ENCODE measurements around the gene PLEKHA3. TPM values are rescaled to one million over a fixed set of nuclear protein-coding genes. Genes with fewer than 3 reads are reported as not detected.

The PLEKHA3 gene
- total and polyA plus RNA-seq, 9 of the 15 experiments (the other 6 are each of a cell fraction or from before 2014, with no cell fraction given): 2.3 to 23.4 (median 10.5) TPM

DNA sequence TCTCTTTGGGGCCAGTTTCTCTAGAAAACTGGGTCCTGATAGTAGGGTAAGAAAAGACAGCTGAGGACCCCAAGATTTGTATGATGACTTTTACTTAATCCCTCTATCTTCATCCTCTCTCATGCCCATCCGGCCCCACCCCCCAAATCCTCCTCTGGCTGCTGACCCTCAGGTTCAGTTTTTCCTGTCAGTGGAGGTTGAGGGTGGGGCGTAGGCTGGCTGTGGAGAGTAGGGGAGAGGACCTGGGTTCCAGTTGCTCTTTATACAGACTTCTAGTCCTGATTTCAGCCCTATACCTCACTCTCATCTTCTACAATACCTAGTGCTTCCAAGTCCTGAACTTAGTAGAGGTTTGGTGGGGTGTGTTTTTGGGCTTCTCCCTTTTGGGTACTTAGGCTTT is 28.4 kb downstream of the PLEKHA3 start (continued):
- TF ChIP-seq TEAD1 (CRISPR knock-in tag; IDR thresholded peaks at IDR 0.05) (no peak), NCOA1 (IDR thresholded peaks at IDR 0.05; ENCODE audit: low read depth) (no peak), RFX1 (IDR thresholded peaks at IDR 0.05) (no peak), ZNF785 (CRISPR knock-in tag; IDR thresholded peaks at IDR 0.05) (no peak)

DNA sequence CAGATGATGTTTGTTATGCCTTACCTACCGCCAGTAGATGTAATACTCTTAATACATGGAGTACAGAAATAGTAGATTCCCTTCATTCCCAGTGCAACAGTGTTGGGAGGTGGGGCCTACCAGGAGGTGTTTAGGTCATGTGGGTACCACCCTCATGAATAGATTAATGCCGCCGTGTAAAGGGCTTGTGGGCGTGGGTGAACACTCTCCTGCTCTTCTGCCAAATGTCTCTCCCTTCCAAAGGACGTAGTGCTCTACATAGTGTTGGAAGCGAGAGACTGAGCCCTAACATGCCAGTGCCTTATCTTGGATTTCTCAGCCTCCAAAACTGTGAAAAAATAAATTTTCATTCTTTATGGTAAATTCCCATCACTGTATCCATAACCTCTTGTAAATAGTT is 30.1 kb downstream of the PLEKHA3 start:
- H3K79me2 ChIP-seq (ENCODE audit: control insufficient read depth, insufficient read depth, low read length): no peaks in the 10 kb centered on the region
- no peak overlapping the region for H3K27ac ChIP-seq (ENCODE audit: extremely low read depth, low read depth, low read length)
- no peaks in the 10 kb centered on the region for H3K27me3 ChIP-seq (ENCODE audit: control insufficient read depth in 2 of 2, insufficient read depth in 2 of 2, low read length in 2 of 2)
- H3K9ac ChIP-seq (ENCODE audit: insufficient read depth in 1 of 2, low read depth in 2 of 2, low read length in 2 of 2): no peak overlapping the region
- 76% methylated on average over 6 of the region's 6 CpGs for WGBS (ENCODE audit: insufficient coverage, low coverage, missing lambda C conversion rate)
- POLR2A ChIA-PET: no interaction called here
- DNase-seq (ENCODE audit: extremely low read depth in 1 of 4, low spot score in 3 of 4): no peak
- in situ Hi-C loops (cut with MboI): no loop called here
- BruUV-seq (replicated peaks): no TSS peak
- intact Hi-C loops (cut with micrococcal nuclease): no loop called here
- no peaks in the 10 kb centered on the region; the same call in 1 of the 3 replicates for H3K36me3 ChIP-seq (ENCODE audit: control insufficient read depth, insufficient read depth, low read length)
- CTCF ChIA-PET (ENCODE audit: low intra/inter-chr PET ratio): no interaction called here
- H3K4me2 ChIP-seq (ENCODE audit: insufficient read depth, low read length): no peak overlapping the region
- H2AFZ ChIP-seq (ENCODE audit: low read depth, low read length): no peak overlapping the region
- no peaks in the 10 kb centered on the region for H3K4me1 ChIP-seq (replicated peaks in 1 of 2; ENCODE audit: control insufficient read depth in 2 of 2, insufficient read depth in 2 of 2, low read length in 2 of 2)
- H3K4me3 ChIP-seq: no peak overlapping the region
- no peaks in the 10 kb centered on the region for H4K20me1 ChIP-seq (replicated peaks; ENCODE audit: control insufficient read depth, insufficient read depth, low read length)
- ATAC-seq: no peak
- FAIRE-seq: no peak
- no peaks in the 10 kb centered on the region for H3K9me1 ChIP-seq (ENCODE audit: control insufficient read depth, insufficient read depth, low read length)
- H3K9me3 ChIP-seq (replicated peaks; ENCODE audit: control insufficient read depth, insufficient read depth, low read depth, low read length): no peaks in the 10 kb centered on the region
- TF ChIP-seq, protein P1, sequence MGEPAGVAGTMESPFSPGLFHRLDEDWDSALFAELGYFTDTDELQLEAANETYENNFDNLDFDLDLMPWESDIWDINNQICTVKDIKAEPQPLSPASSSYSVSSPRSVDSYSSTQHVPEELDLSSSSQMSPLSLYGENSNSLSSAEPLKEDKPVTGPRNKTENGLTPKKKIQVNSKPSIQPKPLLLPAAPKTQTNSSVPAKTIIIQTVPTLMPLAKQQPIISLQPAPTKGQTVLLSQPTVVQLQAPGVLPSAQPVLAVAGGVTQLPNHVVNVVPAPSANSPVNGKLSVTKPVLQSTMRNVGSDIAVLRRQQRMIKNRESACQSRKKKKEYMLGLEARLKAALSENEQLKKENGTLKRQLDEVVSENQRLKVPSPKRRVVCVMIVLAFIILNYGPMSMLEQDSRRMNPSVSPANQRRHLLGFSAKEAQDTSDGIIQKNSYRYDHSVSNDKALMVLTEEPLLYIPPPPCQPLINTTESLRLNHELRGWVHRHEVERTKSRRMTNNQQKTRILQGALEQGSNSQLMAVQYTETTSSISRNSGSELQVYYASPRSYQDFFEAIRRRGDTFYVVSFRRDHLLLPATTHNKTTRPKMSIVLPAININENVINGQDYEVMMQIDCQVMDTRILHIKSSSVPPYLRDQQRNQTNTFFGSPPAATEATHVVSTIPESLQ (CRISPR knock-in tag; IDR thresholded peaks at IDR 0.05): no peak
- TF ChIP-seq, protein P2, sequence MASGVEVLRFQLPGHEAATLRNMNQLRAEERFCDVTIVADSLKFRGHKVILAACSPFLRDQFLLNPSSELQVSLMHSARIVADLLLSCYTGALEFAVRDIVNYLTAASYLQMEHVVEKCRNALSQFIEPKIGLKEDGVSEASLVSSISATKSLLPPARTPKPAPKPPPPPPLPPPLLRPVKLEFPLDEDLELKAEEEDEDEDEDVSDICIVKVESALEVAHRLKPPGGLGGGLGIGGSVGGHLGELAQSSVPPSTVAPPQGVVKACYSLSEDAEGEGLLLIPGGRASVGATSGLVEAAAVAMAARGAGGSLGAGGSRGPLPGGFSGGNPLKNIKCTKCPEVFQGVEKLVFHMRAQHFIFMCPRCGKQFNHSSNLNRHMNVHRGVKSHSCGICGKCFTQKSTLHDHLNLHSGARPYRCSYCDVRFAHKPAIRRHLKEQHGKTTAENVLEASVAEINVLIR (CRISPR knock-in tag; IDR thresholded peaks at IDR 0.05): no peak
- TF ChIP-seq ARHGAP35 (IDR thresholded peaks at IDR 0.05; ENCODE audit: partially characterized antibody): no peak
- no peak for TF ChIP-seq ZNF212 (CRISPR knock-in tag; IDR thresholded peaks at IDR 0.05)
- TF ChIP-seq PRMT5 (CRISPR knock-in tag; IDR thresholded peaks at IDR 0.05): no peak
- TF ChIP-seq NFIX (CRISPR knock-in tag; IDR thresholded peaks at IDR 0.05; ENCODE audit: low read depth): no peak
- no peak for TF ChIP-seq SIN3A (IDR thresholded peaks at IDR 0.05; ENCODE audit: borderline replicate concordance in 2 of 2, control insufficient read depth in 1 of 2, low read depth in 2 of 2, low read length in 2 of 2)
- TF ChIP-seq ZNF707 (CRISPR knock-in tag; conservative IDR thresholded peaks at IDR 0.05): no peak
- no peak for TF ChIP-seq FOSL1 (tag; conservative IDR thresholded peaks at IDR 0.05)
- no peak for TF ChIP-seq ZEB2 (IDR thresholded peaks at IDR 0.05)
- TF ChIP-seq GATAD2B (IDR thresholded peaks at IDR 0.05; ENCODE audit: borderline replicate concordance): no peak
- no peak for TF ChIP-seq ZNF12 (CRISPR knock-in tag; IDR thresholded peaks at IDR 0.05)
- TF ChIP-seq PCBP1 (IDR thresholded peaks at IDR 0.05; ENCODE audit: low read depth, low read length, poor library complexity, severe bottlenecking): no peak
